Measurements from ENCODE around the gene PRDX6.
"Not testable (repeated sequence)": the region's sequence is repeated elsewhere in the genome, so short reads cannot be mapped to it uniquely, and the experiment has no call there.

Gene PRDX6

DNA sequence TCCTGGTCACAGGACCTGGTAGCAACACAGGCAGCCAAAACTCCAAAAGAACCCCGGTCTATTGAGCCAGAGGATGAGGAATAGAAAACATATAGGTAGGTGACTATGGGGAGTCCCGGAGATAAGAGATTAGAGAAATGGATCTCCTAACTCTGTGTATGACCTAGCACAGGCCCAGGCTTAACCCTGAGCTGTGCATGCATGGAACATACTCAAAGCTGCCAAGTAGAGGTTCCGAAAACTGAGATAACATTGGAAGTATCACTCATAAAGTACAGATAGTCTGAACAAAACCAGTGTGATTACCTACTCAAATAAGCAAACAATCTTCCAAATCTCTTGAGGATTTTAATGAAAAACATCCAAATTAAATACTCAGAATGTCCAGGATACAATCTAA is 31.5 kb upstream of the PRDX6 start:
- TF ChIP-seq, protein P1, sequence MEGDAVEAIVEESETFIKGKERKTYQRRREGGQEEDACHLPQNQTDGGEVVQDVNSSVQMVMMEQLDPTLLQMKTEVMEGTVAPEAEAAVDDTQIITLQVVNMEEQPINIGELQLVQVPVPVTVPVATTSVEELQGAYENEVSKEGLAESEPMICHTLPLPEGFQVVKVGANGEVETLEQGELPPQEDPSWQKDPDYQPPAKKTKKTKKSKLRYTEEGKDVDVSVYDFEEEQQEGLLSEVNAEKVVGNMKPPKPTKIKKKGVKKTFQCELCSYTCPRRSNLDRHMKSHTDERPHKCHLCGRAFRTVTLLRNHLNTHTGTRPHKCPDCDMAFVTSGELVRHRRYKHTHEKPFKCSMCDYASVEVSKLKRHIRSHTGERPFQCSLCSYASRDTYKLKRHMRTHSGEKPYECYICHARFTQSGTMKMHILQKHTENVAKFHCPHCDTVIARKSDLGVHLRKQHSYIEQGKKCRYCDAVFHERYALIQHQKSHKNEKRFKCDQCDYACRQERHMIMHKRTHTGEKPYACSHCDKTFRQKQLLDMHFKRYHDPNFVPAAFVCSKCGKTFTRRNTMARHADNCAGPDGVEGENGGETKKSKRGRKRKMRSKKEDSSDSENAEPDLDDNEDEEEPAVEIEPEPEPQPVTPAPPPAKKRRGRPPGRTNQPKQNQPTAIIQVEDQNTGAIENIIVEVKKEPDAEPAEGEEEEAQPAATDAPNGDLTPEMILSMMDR (IDR thresholded peaks at IDR 0.05; ENCODE audit: control insufficient read depth, insufficient read depth, low read depth, low read length, missing control alignments): no peak
- no peak overlapping the region for H3K4me3 ChIP-seq (ENCODE audit: control insufficient read depth, low read depth, low read length)
- no peak for DNase-seq (ENCODE audit: low read depth)

DNA sequence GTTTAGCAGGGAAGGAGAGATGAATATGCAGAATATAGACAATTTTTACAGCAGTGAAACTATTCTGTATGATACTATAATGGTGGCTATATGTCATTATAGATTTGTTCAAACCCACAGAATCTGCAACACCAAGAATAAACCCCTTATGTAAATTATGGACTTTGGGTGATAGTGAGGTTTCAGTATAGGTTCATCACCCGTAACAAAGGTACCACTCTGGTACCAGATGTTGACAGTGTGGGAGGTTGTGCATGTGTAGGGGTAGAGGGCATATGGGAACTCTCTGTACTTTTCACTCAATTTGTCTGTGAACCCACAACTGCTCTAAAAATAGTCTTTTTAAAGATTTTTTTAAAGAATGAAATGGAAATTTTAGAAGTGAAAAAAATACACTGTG is 29.9 kb upstream of the PRDX6 start:
- TF ChIP-seq, protein P1 (IDR thresholded peaks at IDR 0.05; ENCODE audit: control insufficient read depth, insufficient read depth, low read depth, low read length, missing control alignments): no peak
- no peak for DNase-seq (ENCODE audit: low read depth)

DNA sequence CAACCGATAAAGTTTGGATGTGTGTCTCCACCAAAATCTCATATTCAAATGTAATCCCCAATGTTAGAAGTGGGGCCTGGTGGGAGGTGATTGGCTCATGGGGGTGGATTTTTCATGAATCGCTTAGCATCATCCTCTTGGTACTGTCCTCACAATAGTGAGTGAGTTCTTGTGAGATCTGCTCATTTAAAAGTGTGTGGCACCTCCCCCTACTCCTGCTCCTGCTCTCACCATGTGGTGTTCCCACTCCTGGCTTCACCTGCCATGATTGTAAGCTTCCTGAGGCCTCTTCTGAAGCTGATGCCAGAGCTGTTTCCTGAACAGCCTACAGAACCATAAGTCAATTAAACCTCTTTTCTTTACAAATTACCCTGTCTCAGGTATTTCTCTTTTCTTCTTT is 28.2 kb upstream of the PRDX6 start:
- no peak for DNase-seq (ENCODE audit: low read depth)
- TF ChIP-seq, protein P1 (IDR thresholded peaks at IDR 0.05; ENCODE audit: control insufficient read depth, insufficient read depth, low read depth, low read length, missing control alignments): no peak
- H3K4me3 ChIP-seq (ENCODE audit: control insufficient read depth, low read depth, low read length): no peak overlapping the region

More for the DNA sequence above, 29.9 kb upstream of the PRDX6 start:
- no peak overlapping the region for H3K4me3 ChIP-seq (ENCODE audit: control insufficient read depth, low read depth, low read length)

DNA sequence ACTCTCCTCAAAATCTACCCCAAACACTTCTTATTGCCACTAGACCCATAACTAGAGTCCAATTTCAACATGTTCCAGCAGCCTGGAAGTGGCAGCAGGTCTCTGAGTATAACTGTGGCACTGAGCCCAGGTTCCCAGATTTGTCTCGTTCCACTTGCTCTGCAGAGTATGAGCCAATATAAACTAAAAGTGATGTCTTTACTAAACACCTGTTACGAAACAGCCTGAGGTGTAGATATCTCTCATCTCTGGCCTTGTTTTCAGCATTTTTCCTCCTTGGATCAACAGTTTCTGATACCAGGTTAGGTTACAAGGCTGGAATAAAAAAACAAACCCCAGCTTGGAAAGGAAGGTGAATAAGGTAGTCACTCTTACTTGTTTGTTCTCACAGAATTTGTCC is 25.2 kb upstream of the PRDX6 start:
- TF ChIP-seq, protein P1 (IDR thresholded peaks at IDR 0.05; ENCODE audit: control insufficient read depth, insufficient read depth, low read depth, low read length, missing control alignments): no peak
- DNase-seq (ENCODE audit: low read depth): no peak
- H3K4me3 ChIP-seq (ENCODE audit: control insufficient read depth, low read depth, low read length): no peak overlapping the region

DNA sequence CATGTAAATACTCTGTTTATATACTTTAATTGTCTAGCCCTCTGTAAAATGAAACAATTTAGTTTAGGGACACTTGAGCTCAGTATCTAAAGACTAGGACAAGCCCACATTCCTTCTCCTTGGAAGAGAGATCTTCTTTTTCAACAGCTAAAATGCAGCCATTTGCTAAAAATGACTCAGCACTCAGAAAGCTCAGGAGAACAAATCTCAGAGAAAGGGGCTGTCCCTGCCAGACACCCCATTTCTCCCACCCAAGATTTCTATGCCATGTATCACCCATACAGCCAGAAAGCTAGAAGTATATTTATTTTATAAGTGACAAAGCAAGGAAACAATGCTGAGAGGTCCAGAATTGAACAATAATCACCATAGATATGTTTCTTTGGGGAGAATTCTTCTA is 23.2 kb upstream of the PRDX6 start:
- TF ChIP-seq, protein P1 (IDR thresholded peaks at IDR 0.05; ENCODE audit: control insufficient read depth, insufficient read depth, low read depth, low read length, missing control alignments): no peak
- DNase-seq (ENCODE audit: low read depth): no peak
- H3K4me3 ChIP-seq (ENCODE audit: control insufficient read depth, low read depth, low read length): no peak overlapping the region

DNA sequence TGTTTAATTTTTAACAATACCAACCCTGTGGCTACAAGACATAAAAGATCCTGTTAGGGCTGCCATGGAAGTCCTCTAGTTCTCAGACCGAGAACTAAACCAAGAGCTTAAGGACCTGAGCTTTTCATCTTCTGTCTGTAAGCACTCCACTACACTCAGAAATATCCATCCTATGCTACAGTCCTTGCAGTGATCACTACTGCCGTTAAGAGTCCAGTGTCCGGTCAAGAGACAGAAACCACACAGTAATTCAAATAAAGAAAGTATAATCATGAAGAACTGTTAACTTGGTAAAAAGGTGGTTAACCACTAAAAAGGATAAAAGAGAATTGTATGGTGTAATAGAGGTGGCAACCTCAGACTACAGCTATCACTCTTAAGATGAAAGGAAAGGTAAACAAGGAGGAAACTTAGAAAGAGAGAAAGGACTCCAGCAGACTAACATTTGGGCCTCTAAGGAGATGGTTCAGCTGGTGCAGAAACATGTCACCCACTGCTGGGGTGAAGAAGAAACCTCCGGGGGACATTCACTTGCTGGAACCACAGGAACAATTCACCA is 22.1 kb upstream of the PRDX6 start:
- no peak overlapping the region for H3K4me3 ChIP-seq (ENCODE audit: control insufficient read depth, low read depth, low read length)
- no peak for DNase-seq (ENCODE audit: low read depth)
- TF ChIP-seq, protein P1 (IDR thresholded peaks at IDR 0.05; ENCODE audit: control insufficient read depth, insufficient read depth, low read depth, low read length, missing control alignments): no peak

DNA sequence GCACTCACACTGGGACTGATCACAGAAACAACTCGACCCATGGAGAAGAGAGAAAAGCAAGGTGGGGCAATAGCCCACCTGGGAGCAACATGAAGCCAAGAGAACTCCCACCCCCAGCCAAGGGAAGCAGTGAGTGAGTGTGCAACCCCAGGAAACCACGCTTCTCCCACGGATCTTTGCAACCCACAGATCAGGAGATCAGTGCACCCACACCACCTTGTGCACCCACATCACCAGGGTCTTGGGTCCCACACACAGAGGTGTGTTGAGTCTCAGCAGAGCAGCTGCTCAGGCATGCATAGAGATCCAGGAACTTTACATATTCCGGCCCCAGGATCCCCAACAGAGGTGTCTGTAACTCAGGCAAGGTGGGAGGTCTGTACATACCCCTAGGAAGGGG is 17.2 kb upstream of the PRDX6 start:
- no peak for DNase-seq (ENCODE audit: low read depth)
- TF ChIP-seq, protein P1 (IDR thresholded peaks at IDR 0.05; ENCODE audit: control insufficient read depth, insufficient read depth, low read depth, low read length, missing control alignments): no peak
- H3K4me3 ChIP-seq (ENCODE audit: control insufficient read depth, low read depth, low read length): no peak overlapping the region

DNA sequence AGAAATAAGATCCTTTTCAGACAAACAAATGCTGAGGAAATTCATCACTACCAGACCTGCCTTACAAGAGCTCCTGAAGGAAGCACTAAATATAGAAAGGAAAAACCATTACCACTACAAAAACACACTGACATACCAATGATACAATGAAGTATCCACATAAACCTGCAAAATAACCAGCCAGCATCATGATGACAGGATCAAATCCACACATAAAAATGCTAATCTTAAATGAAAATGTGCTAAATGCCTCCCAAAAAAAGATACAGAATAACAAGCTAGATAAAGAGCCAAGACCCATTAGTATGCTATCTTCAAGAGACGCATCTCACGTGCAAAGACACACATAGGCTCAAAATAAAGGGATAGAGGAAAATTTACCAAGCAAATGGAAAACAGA is 14.5 kb upstream of the PRDX6 start:
- DNase-seq (ENCODE audit: low read depth); H3K4me3 ChIP-seq (ENCODE audit: control insufficient read depth, low read depth, low read length): not testable (repeated sequence)

DNA sequence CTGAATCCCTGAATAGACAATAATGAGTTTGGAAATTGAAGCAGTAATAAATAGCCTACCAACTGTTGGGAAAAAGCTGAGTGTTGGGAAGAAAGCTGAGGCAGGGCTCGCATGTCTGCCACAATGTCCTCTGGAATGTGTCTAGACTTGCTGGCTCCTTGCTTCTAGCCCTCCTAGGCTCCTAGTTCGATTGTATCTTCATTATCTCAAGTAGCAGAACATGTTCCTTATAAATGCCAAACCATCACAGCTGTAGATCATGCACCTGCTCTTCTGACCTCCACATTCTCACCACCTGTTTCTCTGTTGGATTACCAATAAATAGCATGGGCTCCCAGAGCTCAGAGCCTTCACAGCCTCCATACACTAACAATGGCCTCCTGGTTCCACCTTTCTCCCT is 12.9 kb upstream of the PRDX6 start:
- not testable (repeated sequence) for H3K4me3 ChIP-seq (ENCODE audit: control insufficient read depth, low read depth, low read length); DNase-seq (ENCODE audit: low read depth)
